WERI-Rb-1 (cell line): ENCODE measurements around the gene ABCA3.

Experiments
- DNase-seq: peaks from one replicate; pipeline ENCODE4 v3.0.0-alpha.2; 2020
- H3K27ac ChIP-seq: fragments of 250-450 bp; sonication (Bioruptor Pico); 2 replicates; pipeline ENCODE4 v1.5.1; 2020; ENCODE audit warnings: mild to moderate bottlenecking, moderate library complexity
- H3K27me3 ChIP-seq: fragments of 250-450 bp; sonication (Bioruptor Pico); 2 replicates; pipeline ENCODE4 v1.5.1; 2021; ENCODE audit warnings: mild to moderate bottlenecking, low read depth, moderate library complexity; ENCODE audit not compliant: insufficient read depth, severe bottlenecking
- H3K36me3 ChIP-seq: fragments of 250-450 bp; sonication (Bioruptor Pico); 2 replicates; pipeline ENCODE4 v1.5.1; 2020; ENCODE audit warnings: mild to moderate bottlenecking, moderate library complexity
- H3K4me3 ChIP-seq: 2 replicates; pipeline ENCODE4 v1.5.1; 2011; ENCODE audit warnings: low read depth, mild to moderate bottlenecking, control low read depth, low read length
- H3K9me3 ChIP-seq: fragments of 250-450 bp; sonication (Bioruptor Pico); 2 replicates; pipeline ENCODE4 v1.5.1; 2021; ENCODE audit warnings: mild to moderate bottlenecking, moderate library complexity; ENCODE audit not compliant: severe bottlenecking
- TF ChIP-seq, protein P1 (sequence below): IDR thresholded peaks from 2 replicates; pipeline ENCODE4 v1.5.1; 2011; ENCODE audit warnings: low read depth, mild to moderate bottlenecking, control low read depth, inconsistent platforms, low read length

ABCA3 gene

DNA sequence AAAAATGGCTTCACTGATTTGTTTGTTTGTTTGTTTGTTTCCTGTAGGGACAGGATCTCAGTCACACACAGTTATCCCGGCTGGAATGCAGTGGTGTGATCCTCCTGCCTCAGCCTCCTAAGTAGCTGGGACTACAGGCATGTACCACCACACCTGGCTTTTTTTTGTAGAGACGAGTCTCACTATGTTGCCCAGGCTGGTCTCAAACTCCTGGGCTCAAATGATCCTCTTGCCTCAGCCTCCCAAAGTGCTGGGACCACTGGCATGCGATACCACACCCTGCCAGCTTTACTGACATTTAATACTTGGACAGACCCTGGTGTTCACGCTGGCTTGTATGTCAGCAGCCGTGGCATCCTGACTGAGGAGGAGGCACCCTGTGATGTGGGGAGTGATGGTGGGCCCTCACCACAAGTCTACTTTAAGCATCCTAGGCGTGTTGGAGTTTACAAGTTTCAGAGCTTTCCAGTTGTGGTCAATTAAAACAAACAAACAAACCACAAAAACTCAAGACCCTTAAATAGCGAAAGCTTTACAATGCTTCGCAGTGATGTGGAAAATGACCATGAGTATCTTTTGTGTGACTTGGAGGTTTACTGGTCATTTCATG, 5.1 kb downstream of the ABCA3 start:
- no peak overlapping the region for H3K27ac ChIP-seq
- no peaks in the 10 kb centered on the region for H3K9me3 ChIP-seq
- H3K4me3 ChIP-seq = no peak overlapping the region
- no peaks in the 10 kb centered on the region for H3K27me3 ChIP-seq
- TF ChIP-seq, protein P1, sequence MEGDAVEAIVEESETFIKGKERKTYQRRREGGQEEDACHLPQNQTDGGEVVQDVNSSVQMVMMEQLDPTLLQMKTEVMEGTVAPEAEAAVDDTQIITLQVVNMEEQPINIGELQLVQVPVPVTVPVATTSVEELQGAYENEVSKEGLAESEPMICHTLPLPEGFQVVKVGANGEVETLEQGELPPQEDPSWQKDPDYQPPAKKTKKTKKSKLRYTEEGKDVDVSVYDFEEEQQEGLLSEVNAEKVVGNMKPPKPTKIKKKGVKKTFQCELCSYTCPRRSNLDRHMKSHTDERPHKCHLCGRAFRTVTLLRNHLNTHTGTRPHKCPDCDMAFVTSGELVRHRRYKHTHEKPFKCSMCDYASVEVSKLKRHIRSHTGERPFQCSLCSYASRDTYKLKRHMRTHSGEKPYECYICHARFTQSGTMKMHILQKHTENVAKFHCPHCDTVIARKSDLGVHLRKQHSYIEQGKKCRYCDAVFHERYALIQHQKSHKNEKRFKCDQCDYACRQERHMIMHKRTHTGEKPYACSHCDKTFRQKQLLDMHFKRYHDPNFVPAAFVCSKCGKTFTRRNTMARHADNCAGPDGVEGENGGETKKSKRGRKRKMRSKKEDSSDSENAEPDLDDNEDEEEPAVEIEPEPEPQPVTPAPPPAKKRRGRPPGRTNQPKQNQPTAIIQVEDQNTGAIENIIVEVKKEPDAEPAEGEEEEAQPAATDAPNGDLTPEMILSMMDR = no peak
- H3K36me3 ChIP-seq = peaks cover 6% of the 10 kb centered on the region; the same call in 1 of the 2 replicates
- DNase-seq = no peak

DNA sequence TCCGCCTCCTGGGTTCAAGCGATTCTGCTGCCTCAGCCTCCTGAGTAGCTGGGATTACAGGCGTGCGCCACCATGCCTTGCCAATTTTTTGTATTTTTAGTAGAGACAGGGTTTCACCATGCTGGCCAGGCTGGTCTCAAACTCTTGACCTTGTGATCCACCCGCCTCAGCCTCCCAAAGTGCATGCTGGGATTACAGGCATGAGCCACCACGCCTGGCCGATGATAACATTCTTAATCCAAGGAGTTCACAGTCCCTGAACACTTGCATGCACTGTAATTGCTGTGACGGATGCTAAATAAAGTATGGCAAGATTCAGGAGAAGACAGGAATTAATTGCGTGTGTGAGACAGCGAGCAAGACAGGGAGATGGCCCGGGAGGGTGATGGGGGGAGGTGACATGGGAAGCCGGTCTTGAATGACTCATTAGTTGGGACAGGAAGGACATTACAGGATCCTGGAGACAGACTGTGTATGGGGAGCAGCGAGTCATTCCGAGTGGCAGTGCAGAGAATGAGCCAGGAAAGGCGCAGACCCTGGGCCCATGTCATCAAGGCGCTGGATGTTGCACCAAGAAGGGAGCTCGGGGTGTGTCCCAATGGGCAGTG, 6.7 kb downstream of the ABCA3 start:
- H3K27me3 ChIP-seq = no peaks in the 10 kb centered on the region
- no peak overlapping the region for H3K27ac ChIP-seq
- no peak for DNase-seq
- peaks cover under 1% of the 10 kb centered on the region; the same call in 1 of the 2 replicates for H3K36me3 ChIP-seq
- TF ChIP-seq, protein P1 = no peak
- no peaks in the 10 kb centered on the region for H3K9me3 ChIP-seq
- no peak overlapping the region for H3K4me3 ChIP-seq

DNA sequence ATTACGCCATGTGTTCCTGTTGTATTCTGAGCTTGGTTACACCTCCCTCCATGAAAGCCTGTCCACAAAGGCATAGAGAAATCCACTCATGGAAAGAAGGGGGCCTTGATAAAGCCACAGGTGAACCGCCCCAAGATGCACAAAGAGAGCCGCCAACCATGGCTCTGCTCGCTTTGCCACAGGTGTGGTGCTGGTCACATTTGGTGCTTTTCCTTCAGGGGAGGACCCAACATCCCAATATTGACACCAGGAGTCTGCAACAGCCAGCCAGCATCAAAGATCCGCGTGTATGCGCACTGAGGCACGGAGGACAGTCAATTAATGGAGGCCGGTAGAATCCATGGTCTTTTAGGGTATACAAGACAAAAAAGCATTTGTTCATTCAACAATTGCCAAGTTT, 7.3 kb downstream of the ABCA3 start:
- TF ChIP-seq, protein P1 = no peak
- H3K36me3 ChIP-seq = peaks cover 3% of the 10 kb centered on the region; the same call in 1 of the 2 replicates
- DNase-seq = no peak
- no peak overlapping the region for H3K27ac ChIP-seq
- H3K9me3 ChIP-seq = no peaks in the 10 kb centered on the region
- no peaks in the 10 kb centered on the region for H3K27me3 ChIP-seq
- H3K4me3 ChIP-seq = no peak overlapping the region

DNA sequence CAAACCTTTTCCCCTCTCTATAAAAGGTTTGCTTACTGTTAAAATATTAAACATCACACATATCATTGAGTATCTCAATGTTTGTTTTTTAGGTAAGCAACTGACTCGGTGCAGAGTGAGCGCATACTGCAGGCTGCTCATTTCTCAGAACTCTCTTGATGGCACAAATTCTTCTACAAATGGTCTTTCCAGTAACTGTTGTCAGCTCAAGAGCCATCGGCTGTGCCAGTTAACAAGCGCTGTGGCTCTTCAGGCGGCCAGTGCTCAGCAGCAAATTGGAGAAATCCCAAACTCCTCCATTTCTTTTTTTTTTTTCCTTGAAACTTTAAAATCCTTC, 8.6 kb downstream of the ABCA3 start:
- no peak for DNase-seq
- Histone ChIP-seq H3K27ac (no peak overlapping the region), H3K36me3 (peaks cover 9% of the 10 kb centered on the region), H3K9me3 (no peaks in the 10 kb centered on the region), H3K4me3 (no peak overlapping the region), H3K27me3 (no peaks in the 10 kb centered on the region)
- TF ChIP-seq, protein P1 = no peak

DNA sequence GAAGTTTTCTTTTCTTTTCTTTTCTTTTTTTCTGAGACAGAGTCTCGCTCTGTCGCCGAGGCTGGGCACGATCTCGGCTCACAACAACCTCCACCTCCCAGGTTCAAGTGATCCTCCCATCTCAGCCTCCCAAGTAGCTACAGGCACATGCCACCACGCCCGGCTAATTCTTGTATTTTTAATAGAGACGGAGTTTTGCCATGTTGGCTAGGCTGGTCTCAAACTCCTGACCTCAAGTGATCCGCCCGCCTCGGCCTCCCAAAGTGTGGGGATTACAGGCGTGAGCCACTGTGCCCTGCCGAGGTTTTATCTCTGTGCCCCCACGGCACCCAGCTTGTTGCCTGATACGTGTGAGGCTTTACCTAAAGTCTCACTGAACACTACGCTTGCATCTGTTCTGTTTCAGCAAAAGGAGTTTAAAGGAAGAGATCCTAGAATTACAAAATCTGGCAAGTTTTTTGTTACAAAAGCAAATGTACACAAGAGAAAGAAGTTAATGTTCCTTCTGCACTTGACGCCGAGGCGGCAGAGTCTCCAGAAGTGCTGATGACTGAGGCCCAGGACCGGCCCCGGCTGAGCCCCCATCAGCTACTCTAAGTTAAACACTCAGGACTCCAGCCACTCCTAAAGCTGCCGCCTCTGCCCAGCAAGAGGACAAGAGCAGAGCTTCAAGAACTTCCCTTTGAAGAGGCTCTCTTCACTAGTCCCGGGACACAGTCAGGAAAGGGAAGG, 9.2 kb downstream of the ABCA3 start:
- Histone ChIP-seq H3K27me3 (no peaks in the 10 kb centered on the region), H3K4me3 (no peak overlapping the region), H3K27ac (no peak overlapping the region), H3K36me3 (peaks cover 9% of the 10 kb centered on the region), H3K9me3 (no peaks in the 10 kb centered on the region)
- TF ChIP-seq, protein P1 = no peak
- peak; percentile 34 for DNase-seq
